Fibroblast of the aortic adventitia (primary cell): ENCODE results near the gene PSMD3. TPM values are rescaled to one million over a fixed set of nuclear protein-coding genes. Genes with fewer than 3 reads are reported as not detected.
A peak's percentile ranks its signal among the peaks of the same experiment; 100 is the strongest.

ENCODE experiments used
- DNase-seq: peaks from one replicate; pipeline ENCODE4 v3.0.0-alpha.2; 2010; ENCODE audit warnings: low read depth
- H3K4me3 ChIP-seq: 2 replicates; pipeline ENCODE4 v1.5.1; 2011; ENCODE audit warnings: low read depth, mild to moderate bottlenecking, control low read depth, low read length, moderate library complexity
- CTCF ChIP-seq: IDR thresholded peaks from 2 replicates; pipeline ENCODE4 v1.5.1; 2011; ENCODE audit warnings: mild to moderate bottlenecking, low read length, control low read depth, inconsistent platforms; ENCODE audit not compliant: insufficient read depth
- total RNA-seq: library from RNA; depleted of rRNA; stranded (reverse); fragments of >200 nt; gene quantifications from 2 replicates; pipeline ENCODE4 v1.2.3, GENCODE V29; 2012; ENCODE audit warnings: low replicate concordance

PSMD3 gene
- total RNA-seq, 1 donor: 73.5 TPM

- no peak overlapping the region for H3K4me3 ChIP-seq
- DNase-seq: no peak
- TF ChIP-seq CTCF: no peak
Measured at GRCh38 chr17:40022961-40023541, 42.4 kb downstream of the PSMD3 start.

- TF ChIP-seq CTCF: no peak
- peak; percentile 46 for DNase-seq
- H3K4me3 ChIP-seq: no peak overlapping the region
Measured at GRCh38 chr17:40023590-40024292, 43.1 kb downstream of the PSMD3 start.

GRCh38 chr17:40024901-40025300 lies 44.3 kb downstream of the PSMD3 start:
- no peak for DNase-seq

GRCh38 chr17:40025559-40025958 lies 45.0 kb downstream of the PSMD3 start:
- H3K4me3 ChIP-seq: no peak overlapping the region
- no peak for TF ChIP-seq CTCF
- no peak for DNase-seq

More at GRCh38 chr17:40024901-40025300, 44.3 kb downstream of the PSMD3 start:
- TF ChIP-seq CTCF: no peak
- no peak overlapping the region for H3K4me3 ChIP-seq

GRCh38 chr17:40025991-40026815 lies 45.6 kb downstream of the PSMD3 start:
- no peak for DNase-seq
- TF ChIP-seq CTCF: no peak
- no peak overlapping the region for H3K4me3 ChIP-seq

- no peak overlapping the region for H3K4me3 ChIP-seq
- peak; percentile 84 for DNase-seq
- peak; percentile 92 for TF ChIP-seq CTCF
Measured at GRCh38 chr17:40026816-40027613, 46.4 kb downstream of the PSMD3 start.
